HEK293 (cell line): ENCODE results near the gene SRPK1.
A peak's percentile ranks its signal among the peaks of the same experiment; 100 is the strongest.

Experiments used
- EGR2 ChIP-seq: fragments of 450-650 bp; formaldehyde crosslinking; IDR thresholded peaks from 2 replicates; pipeline ENCODE4 v1.5.1; 2016; ENCODE audit warnings: low read depth, missing biosample characterization, missing genetic modification characterization
- FEZF1 ChIP-seq: fragments of 450-650 bp; formaldehyde crosslinking; IDR thresholded peaks from 2 replicates; pipeline ENCODE4 v1.5.1; 2016; ENCODE audit warnings: missing biosample characterization, missing genetic modification characterization
- GLIS1 ChIP-seq: fragments of 450-650 bp; formaldehyde crosslinking; IDR thresholded peaks from 2 replicates; pipeline ENCODE4 v1.5.1; 2016; ENCODE audit warnings: missing biosample characterization, missing genetic modification characterization
- INSM2 ChIP-seq: fragments of 450-650 bp; formaldehyde crosslinking; IDR thresholded peaks from 2 replicates; pipeline ENCODE4 v1.5.1; 2016; ENCODE audit warnings: missing biosample characterization, missing genetic modification characterization
- KLF8 ChIP-seq: fragments of 450-650 bp; formaldehyde crosslinking; IDR thresholded peaks from 2 replicates; pipeline ENCODE4 v1.5.1; 2016; ENCODE audit warnings: missing biosample characterization, missing genetic modification characterization
- PRDM1 ChIP-seq: fragments of 450-650 bp; formaldehyde crosslinking; IDR thresholded peaks from 2 replicates; pipeline ENCODE4; 2016; ENCODE audit warnings: missing biosample characterization, missing genetic modification characterization
- SP2 ChIP-seq: fragments of 450-650 bp; formaldehyde crosslinking; IDR thresholded peaks from 2 replicates; pipeline ENCODE4 v1.5.1; 2016; ENCODE audit warnings: missing biosample characterization, missing genetic modification characterization
- SP3 ChIP-seq: fragments of 450-650 bp; formaldehyde crosslinking; IDR thresholded peaks from 2 replicates; pipeline ENCODE4 v1.5.1; 2016; ENCODE audit warnings: missing biosample characterization, missing genetic modification characterization
- YY1 ChIP-seq: fragments of 450-650 bp; formaldehyde crosslinking; IDR thresholded peaks from 2 replicates; pipeline ENCODE4 v1.5.1; 2018; ENCODE audit warnings: missing biosample characterization, missing genetic modification characterization
- ZBTB1 ChIP-seq: fragments of 450-650 bp; formaldehyde crosslinking; IDR thresholded peaks from 2 replicates; pipeline ENCODE4 v1.5.1; 2016; ENCODE audit warnings: missing biosample characterization, missing genetic modification characterization
- ZBTB26 ChIP-seq: fragments of 450-650 bp; formaldehyde crosslinking; optimal IDR thresholded peaks from 2 replicates; pipeline ENCODE3; 2016; ENCODE audit warnings: missing biosample characterization, mild to moderate bottlenecking, missing genetic modification characterization
- ZBTB6 ChIP-seq: fragments of 450-650 bp; formaldehyde crosslinking; IDR thresholded peaks from 2 replicates; pipeline ENCODE4 v1.5.1; 2017; ENCODE audit warnings: missing biosample characterization, missing genetic modification characterization
- ZBTB8A ChIP-seq: fragments of 450-650 bp; formaldehyde crosslinking; IDR thresholded peaks from 2 replicates; pipeline ENCODE4 v1.5.1; 2016; ENCODE audit warnings: missing biosample characterization, missing genetic modification characterization
- ZFHX2 ChIP-seq: fragments of 450-650 bp; formaldehyde crosslinking; conservative IDR thresholded peaks from 2 replicates; pipeline ENCODE4 v1.5.1; 2016; ENCODE audit warnings: missing biosample characterization, missing genetic modification characterization
- ZFP69B ChIP-seq: fragments of 450-650 bp; formaldehyde crosslinking; IDR thresholded peaks from 2 replicates; pipeline ENCODE4 v1.5.1; 2016; ENCODE audit warnings: missing biosample characterization, missing genetic modification characterization
- ZNF10 ChIP-seq: fragments of 450-650 bp; formaldehyde crosslinking; IDR thresholded peaks from 2 replicates; pipeline ENCODE4 v1.5.1; 2017; ENCODE audit warnings: missing biosample characterization, missing genetic modification characterization
- ZNF184 ChIP-seq: fragments of 450-650 bp; IDR thresholded peaks from 2 replicates; pipeline ENCODE4 v1.5.1; 2018; ENCODE audit warnings: missing biosample characterization, mild to moderate bottlenecking, missing genetic modification characterization
- ZNF202 ChIP-seq: fragments of 450-650 bp; formaldehyde crosslinking; IDR thresholded peaks from 2 replicates; pipeline ENCODE4 v1.5.1; 2016; ENCODE audit warnings: missing biosample characterization, missing genetic modification characterization, borderline replicate concordance
- ZNF335 ChIP-seq: fragments of 450-650 bp; formaldehyde crosslinking; conservative IDR thresholded peaks from 2 replicates; pipeline ENCODE4 v1.5.1; 2016; ENCODE audit warnings: missing biosample characterization, missing genetic modification characterization
- ZNF366 ChIP-seq: fragments of 450-650 bp; formaldehyde crosslinking; conservative IDR thresholded peaks from 2 replicates; pipeline ENCODE4 v1.5.1; 2016; ENCODE audit warnings: missing biosample characterization, missing genetic modification characterization
- ZNF449 ChIP-seq: fragments of 450-650 bp; formaldehyde crosslinking; IDR thresholded peaks from 2 replicates; pipeline ENCODE4 v1.5.1; 2017; ENCODE audit warnings: missing biosample characterization, mild to moderate bottlenecking, missing genetic modification characterization, moderate library complexity
- ZNF501 ChIP-seq: fragments of 450-650 bp; formaldehyde crosslinking; IDR thresholded peaks from 2 replicates; pipeline ENCODE4 v1.5.1; 2016; ENCODE audit warnings: missing biosample characterization, missing genetic modification characterization
- ZNF600 ChIP-seq: fragments of 450-650 bp; formaldehyde crosslinking; IDR thresholded peaks from 2 replicates; pipeline ENCODE4 v1.5.1; 2016; ENCODE audit warnings: missing biosample characterization, missing genetic modification characterization
- ZNF660 ChIP-seq: fragments of 450-650 bp; IDR thresholded peaks from 2 replicates; pipeline ENCODE4 v1.5.1; 2018; ENCODE audit warnings: missing biosample characterization, mild to moderate bottlenecking, missing genetic modification characterization
- ZNF677 ChIP-seq: fragments of 450-650 bp; IDR thresholded peaks from 2 replicates; pipeline ENCODE4 v1.5.0; 2018; ENCODE audit warnings: missing biosample characterization, mild to moderate bottlenecking, missing genetic modification characterization, moderate library complexity
- ZNF791 ChIP-seq: fragments of 450-650 bp; formaldehyde crosslinking; IDR thresholded peaks from 2 replicates; pipeline ENCODE4 v1.5.1; 2016; ENCODE audit warnings: missing biosample characterization, missing genetic modification characterization
- ZNF843 ChIP-seq: fragments of 450-650 bp; formaldehyde crosslinking; IDR thresholded peaks from 2 replicates; pipeline ENCODE4 v1.5.1; 2016; ENCODE audit warnings: missing biosample characterization, missing genetic modification characterization
- ZSCAN30 ChIP-seq: fragments of 450-650 bp; IDR thresholded peaks from 2 replicates; pipeline ENCODE4 v1.5.1; 2018; ENCODE audit warnings: missing biosample characterization, mild to moderate bottlenecking, missing genetic modification characterization, moderate library complexity
- ZXDB ChIP-seq: fragments of 450-650 bp; formaldehyde crosslinking; IDR thresholded peaks from 2 replicates; pipeline ENCODE4 v1.5.1; 2016; ENCODE audit warnings: missing biosample characterization, missing genetic modification characterization
- TF ChIP-seq, protein P1 (sequence below): fragments of 450-650 bp; formaldehyde crosslinking; IDR thresholded peaks from 2 replicates; pipeline ENCODE4 v1.5.1; 2016; ENCODE audit warnings: missing biosample characterization, missing genetic modification characterization
- TF ChIP-seq, protein P2 (sequence below): sonication (generic); formaldehyde crosslinking; IDR thresholded peaks from 2 replicates; pipeline ENCODE4 v1.8.1; 2022; ENCODE audit warnings: mild to moderate bottlenecking, moderate library complexity, missing genetic modification reagents

SRPK1 gene

GRCh38 chr6:35920793-35921732, at the start of gene SRPK1 (continued):
- TF ChIP-seq ZNF10 (tag by site-specific recombination): peak; percentile 52; the same call in 1 of the 2 replicates
- 0 out of 2 replicates have a peak, but pooled peaks have one; percentile 18 for TF ChIP-seq ZBTB6 (tag by site-specific recombination)
- peak; percentile 86 for TF ChIP-seq ZFHX2 (tag by site-specific recombination)
- no peak for TF ChIP-seq FEZF1 (tag by site-specific recombination)
- peak; percentile 51; the same call in 1 of the 2 replicates for TF ChIP-seq ZNF449 (tag by site-specific recombination)
- 0 out of 2 replicates have a peak, but pooled peaks have one; percentile 26 for TF ChIP-seq ZNF366
- TF ChIP-seq ZNF501 (tag by site-specific recombination): 0 out of 2 replicates have a peak, but pooled peaks have one; percentile 59
- no peak for TF ChIP-seq ZNF677 (tag by site-specific recombination)
- TF ChIP-seq, protein P1, sequence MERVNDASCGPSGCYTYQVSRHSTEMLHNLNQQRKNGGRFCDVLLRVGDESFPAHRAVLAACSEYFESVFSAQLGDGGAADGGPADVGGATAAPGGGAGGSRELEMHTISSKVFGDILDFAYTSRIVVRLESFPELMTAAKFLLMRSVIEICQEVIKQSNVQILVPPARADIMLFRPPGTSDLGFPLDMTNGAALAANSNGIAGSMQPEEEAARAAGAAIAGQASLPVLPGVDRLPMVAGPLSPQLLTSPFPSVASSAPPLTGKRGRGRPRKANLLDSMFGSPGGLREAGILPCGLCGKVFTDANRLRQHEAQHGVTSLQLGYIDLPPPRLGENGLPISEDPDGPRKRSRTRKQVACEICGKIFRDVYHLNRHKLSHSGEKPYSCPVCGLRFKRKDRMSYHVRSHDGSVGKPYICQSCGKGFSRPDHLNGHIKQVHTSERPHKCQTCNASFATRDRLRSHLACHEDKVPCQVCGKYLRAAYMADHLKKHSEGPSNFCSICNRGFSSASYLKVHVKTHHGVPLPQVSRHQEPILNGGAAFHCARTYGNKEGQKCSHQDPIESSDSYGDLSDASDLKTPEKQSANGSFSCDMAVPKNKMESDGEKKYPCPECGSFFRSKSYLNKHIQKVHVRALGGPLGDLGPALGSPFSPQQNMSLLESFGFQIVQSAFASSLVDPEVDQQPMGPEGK (tag by site-specific recombination): peak; percentile 98
- TF ChIP-seq ZNF184 (tag by site-specific recombination): 0 out of 2 replicates have a peak, but pooled peaks have one; percentile 44
- peak; percentile 66; the same call in 1 of the 2 replicates for TF ChIP-seq ZXDB
- TF ChIP-seq ZSCAN30 (tag by site-specific recombination): peak; percentile 41
- TF ChIP-seq KLF8 (tag by site-specific recombination): peak; percentile 91
- TF ChIP-seq, protein P2, sequence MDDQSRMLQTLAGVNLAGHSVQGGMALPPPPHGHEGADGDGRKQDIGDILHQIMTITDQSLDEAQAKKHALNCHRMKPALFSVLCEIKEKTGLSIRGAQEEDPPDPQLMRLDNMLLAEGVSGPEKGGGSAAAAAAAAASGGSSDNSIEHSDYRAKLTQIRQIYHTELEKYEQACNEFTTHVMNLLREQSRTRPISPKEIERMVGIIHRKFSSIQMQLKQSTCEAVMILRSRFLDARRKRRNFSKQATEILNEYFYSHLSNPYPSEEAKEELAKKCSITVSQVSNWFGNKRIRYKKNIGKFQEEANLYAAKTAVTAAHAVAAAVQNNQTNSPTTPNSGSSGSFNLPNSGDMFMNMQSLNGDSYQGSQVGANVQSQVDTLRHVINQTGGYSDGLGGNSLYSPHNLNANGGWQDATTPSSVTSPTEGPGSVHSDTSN (CRISPR knock-in tag): peak; percentile 75; the same call in 1 of the 2 replicates
- TF ChIP-seq ZNF600 (tag by site-specific recombination): no peak
- TF ChIP-seq ZNF202 (tag by site-specific recombination): no peak
- TF ChIP-seq ZNF335 (tag by site-specific recombination): peak; percentile 40; the same call in 1 of the 2 replicates
- TF ChIP-seq ZNF660 (tag by site-specific recombination): 0 out of 2 replicates have a peak, but pooled peaks have one; percentile 19
- 0 out of 2 replicates have a peak, but pooled peaks have one; percentile 23 for TF ChIP-seq ZFP69B
- TF ChIP-seq GLIS1 (tag by site-specific recombination): peak; percentile 16; the same call in 1 of the 2 replicates
- peak; percentile 97 for TF ChIP-seq PRDM1 (tag by site-specific recombination)
- TF ChIP-seq ZNF791 (tag by site-specific recombination): no peak
- TF ChIP-seq ZNF843 (tag by site-specific recombination): no peak
- peak; percentile 93 for TF ChIP-seq SP3 (tag by site-specific recombination)
- TF ChIP-seq INSM2: no peak
- TF ChIP-seq YY1 (tag by site-specific recombination): peak; percentile 81
- peak; percentile 73 for TF ChIP-seq ZBTB8A
- no peak for TF ChIP-seq ZBTB1 (tag by site-specific recombination)
- TF ChIP-seq EGR2 (tag by site-specific recombination): peak; percentile 83
- TF ChIP-seq ZBTB26 (tag by site-specific recombination): peak; percentile 90
- TF ChIP-seq SP2 (tag by site-specific recombination): peak; percentile 78
